ENCODE results near the gene TSN. TPM values are rescaled to one million over a fixed set of nuclear protein-coding genes. Genes with fewer than 3 reads are reported as not detected.

Gene TSN
- total RNA-seq, 1 experiment from 2014 or later = 87.3 TPM

- Mint-ChIP-seq H3K4me3 (no peak overlapping the region), H3K9me3 (no peaks in the 10 kb centered on the region), H3K27me3 (ENCODE audit: low read depth) (no peaks in the 10 kb centered on the region), H3K36me3 (no peaks in the 10 kb centered on the region), H3K4me1 (peaks cover 26% of the 10 kb centered on the region), H3K27ac (no peak overlapping the region)
- POLR2A ChIA-PET = interaction anchor here (0.7 kb wide), 1 partner anchor 351 kb away, joined by 5 read pairs; no protein-coding TSS in a partner anchor
- ATAC-seq (no peak), DNase-seq (ENCODE audit: low spot score) (no peak)
- TF ChIP-seq CTCF (IDR thresholded peaks at IDR 0.05) (no peak), SP1 (CRISPR knock-in tag; conservative IDR thresholded peaks at IDR 0.05) (no peak), CREM (CRISPR knock-in tag; IDR thresholded peaks at IDR 0.05) (no peak), RELA (CRISPR knock-in tag; IDR thresholded peaks at IDR 0.05; ENCODE audit: borderline replicate concordance) (no peak)
- CTCF ChIA-PET = interaction anchor here (0.6 to 0.9 kb wide), 3 partner anchors 11 to 608 kb away, joined by 4 to 5 read pairs (median 5); no protein-coding TSS in a partner anchor
These were observed 48.0 kb upstream of the TSN start for GRCh38 chr2:121707344-121707919.

GRCh38 chr2:121707920-121708361 is 47.5 kb upstream of the TSN start:
- no peak overlapping the region for H3K27ac Mint-ChIP-seq
- no peak for TF ChIP-seq ZBTB21 (CRISPR knock-in tag; IDR thresholded peaks at IDR 0.05; ENCODE audit: borderline replicate concordance)
- TF ChIP-seq NR2C2 (CRISPR knock-in tag; IDR thresholded peaks at IDR 0.05) = no peak
- no peak for TF ChIP-seq TCF7 (CRISPR knock-in tag; IDR thresholded peaks at IDR 0.05; ENCODE audit: low read depth)
- no peak for TF ChIP-seq TEAD4 (CRISPR knock-in tag; IDR thresholded peaks at IDR 0.05)
- TF ChIP-seq ZNF219 (CRISPR knock-in tag; IDR thresholded peaks at IDR 0.05; ENCODE audit: borderline replicate concordance) = no peak
- no peak for TF ChIP-seq OVOL2 (CRISPR knock-in tag; IDR thresholded peaks at IDR 0.05; ENCODE audit: borderline replicate concordance)
- TF ChIP-seq KAT7 (CRISPR knock-in tag; IDR thresholded peaks at IDR 0.05; ENCODE audit: borderline replicate concordance) = no peak
- TF ChIP-seq SP1 (CRISPR knock-in tag; conservative IDR thresholded peaks at IDR 0.05) = no peak
- no peak for TF ChIP-seq ZBTB43 (CRISPR knock-in tag; IDR thresholded peaks at IDR 0.05)
- TF ChIP-seq FOXP4 (CRISPR knock-in tag; IDR thresholded peaks at IDR 0.05) = no peak
- no peak for TF ChIP-seq JUN (CRISPR knock-in tag; IDR thresholded peaks at IDR 0.05)
- no peak for TF ChIP-seq ARID4B (CRISPR knock-in tag; IDR thresholded peaks at IDR 0.05; ENCODE audit: borderline replicate concordance)
- no peak for TF ChIP-seq NFE2L1 (CRISPR knock-in tag; IDR thresholded peaks at IDR 0.05)
- no peak for TF ChIP-seq SMAD4 (CRISPR knock-in tag; IDR thresholded peaks at IDR 0.05)
- TF ChIP-seq ATF1 (CRISPR knock-in tag; IDR thresholded peaks at IDR 0.05) = no peak
- no peak for TF ChIP-seq ZNF317 (CRISPR knock-in tag; IDR thresholded peaks at IDR 0.05; ENCODE audit: borderline replicate concordance, low read depth)
- no peaks in the 10 kb centered on the region for H3K9me3 Mint-ChIP-seq
- H3K27me3 Mint-ChIP-seq (ENCODE audit: low read depth) = no peaks in the 10 kb centered on the region
- H3K36me3 Mint-ChIP-seq = no peaks in the 10 kb centered on the region
- H3K4me1 Mint-ChIP-seq = peaks cover 26% of the 10 kb centered on the region
- peak; percentile 74 for ATAC-seq
- DNase-seq (ENCODE audit: low spot score) = no peak
- ChIA-PET POLR2A (interaction anchor here (0.7 kb wide), 1 partner anchor 352 kb away, joined by 5 read pairs; no protein-coding TSS in a partner anchor), CTCF (interaction anchor here (0.6 to 0.9 kb wide), 3 partner anchors 11 to 609 kb away, joined by 4 to 5 read pairs (median 5); no protein-coding TSS in a partner anchor)
- no peak overlapping the region for H3K4me3 Mint-ChIP-seq

All from WTC11 (cell line).